Measurements from ENCODE around the gene VASH2. TPM values are rescaled to one million over a fixed set of nuclear protein-coding genes. Genes with fewer than 3 reads are reported as not detected.
"Not testable (repeated sequence)": the region's sequence is repeated elsewhere in the genome, so short reads cannot be mapped to it uniquely, and the experiment has no call there.

The VASH2 gene
- total and polyA plus RNA-seq, 2 donors (not counting 1 experiment from before 2014, with no cell fraction given) = 0.17 to 0.22 TPM

DNA sequence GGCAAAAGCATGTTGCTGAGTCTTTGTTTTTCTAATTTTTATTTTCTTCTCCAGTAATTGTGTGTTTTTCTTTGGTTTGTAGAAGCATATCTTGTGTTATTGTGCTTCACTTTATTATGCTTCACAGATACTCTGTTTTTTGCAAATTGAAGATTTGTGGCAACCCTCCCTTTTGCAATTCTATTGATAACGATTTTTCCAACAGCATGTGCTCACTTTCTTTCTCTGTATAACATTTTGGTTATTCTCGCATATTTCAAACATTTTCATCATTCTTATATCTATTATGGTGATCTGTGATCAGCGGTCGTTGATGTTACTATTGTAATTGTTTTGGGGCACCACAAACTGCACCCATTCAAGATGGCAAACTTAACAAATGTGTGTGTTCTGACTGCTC is 69.1 kb downstream of the VASH2 start:
- Histone ChIP-seq H3K36me3 (ENCODE audit: control insufficient read depth, insufficient read depth, low read length) (no peaks in the 10 kb centered on the region), H3K27me3 (ENCODE audit: control insufficient read depth, insufficient read depth, low read length) (no peaks in the 10 kb centered on the region), H2AFZ (ENCODE audit: low read length) (no peak overlapping the region), H3K4me2 (ENCODE audit: extremely low read depth, insufficient read depth, low read length) (no peak overlapping the region), H3K79me2 (ENCODE audit: control insufficient read depth, insufficient read depth, low read length) (peaks cover 7% of the 10 kb centered on the region), H3K4me3 (replicated peaks in 1 of 4; ENCODE audit: control extremely low read depth in 1 of 4, insufficient read depth in 1 of 4, low read depth in 3 of 4, low read length in 4 of 4) (no peak overlapping the region), H3K9me3 (ENCODE audit: control insufficient read depth, insufficient read depth, low read depth, low read length) (no peaks in the 10 kb centered on the region), H3K9ac (ENCODE audit: insufficient read depth, low read length) (no peak overlapping the region), H4K20me1 (ENCODE audit: control insufficient read depth, extremely low read depth, insufficient read depth, low read length) (no peaks in the 10 kb centered on the region), H3K27ac (ENCODE audit: insufficient read depth, low read length) (no peak overlapping the region), H3K4me1 (ENCODE audit: control insufficient read depth, extremely low read depth, insufficient read depth, low read length) (peaks cover 2% of the 10 kb centered on the region)
- no peak for DNase-seq (ENCODE audit: low read depth in 2 of 2)
- TF ChIP-seq EZH2 (IDR thresholded peaks at IDR 0.05; ENCODE audit: low read length, missing control alignments) = no peak
- TF ChIP-seq, protein P1, sequence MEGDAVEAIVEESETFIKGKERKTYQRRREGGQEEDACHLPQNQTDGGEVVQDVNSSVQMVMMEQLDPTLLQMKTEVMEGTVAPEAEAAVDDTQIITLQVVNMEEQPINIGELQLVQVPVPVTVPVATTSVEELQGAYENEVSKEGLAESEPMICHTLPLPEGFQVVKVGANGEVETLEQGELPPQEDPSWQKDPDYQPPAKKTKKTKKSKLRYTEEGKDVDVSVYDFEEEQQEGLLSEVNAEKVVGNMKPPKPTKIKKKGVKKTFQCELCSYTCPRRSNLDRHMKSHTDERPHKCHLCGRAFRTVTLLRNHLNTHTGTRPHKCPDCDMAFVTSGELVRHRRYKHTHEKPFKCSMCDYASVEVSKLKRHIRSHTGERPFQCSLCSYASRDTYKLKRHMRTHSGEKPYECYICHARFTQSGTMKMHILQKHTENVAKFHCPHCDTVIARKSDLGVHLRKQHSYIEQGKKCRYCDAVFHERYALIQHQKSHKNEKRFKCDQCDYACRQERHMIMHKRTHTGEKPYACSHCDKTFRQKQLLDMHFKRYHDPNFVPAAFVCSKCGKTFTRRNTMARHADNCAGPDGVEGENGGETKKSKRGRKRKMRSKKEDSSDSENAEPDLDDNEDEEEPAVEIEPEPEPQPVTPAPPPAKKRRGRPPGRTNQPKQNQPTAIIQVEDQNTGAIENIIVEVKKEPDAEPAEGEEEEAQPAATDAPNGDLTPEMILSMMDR (conservative IDR thresholded peaks at IDR 0.05 in 1 of 2, IDR thresholded peaks at IDR 0.05 in 1 of 2; ENCODE audit: low read depth in 1 of 2, low read length in 2 of 2) = no peak

DNA sequence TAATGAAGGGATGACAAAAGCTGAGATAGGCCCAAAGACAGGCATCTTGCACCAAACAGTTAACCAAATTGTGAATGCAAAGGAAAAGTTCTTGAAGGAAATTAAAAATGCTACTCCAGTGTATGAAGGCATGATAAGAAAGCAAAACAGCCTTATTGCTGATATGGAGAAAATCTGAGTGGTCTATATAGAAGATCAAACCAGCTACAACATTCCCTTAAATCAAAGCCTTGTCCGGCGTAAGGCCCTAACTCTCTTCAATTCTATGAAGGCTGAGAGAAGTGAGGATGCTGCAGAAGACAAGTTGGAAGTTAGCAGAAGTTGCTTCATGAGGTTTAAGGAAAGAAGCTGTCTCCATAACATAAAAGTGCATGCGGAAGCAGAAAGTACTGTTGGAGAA is 69.7 kb downstream of the VASH2 start:
- no peaks in the 10 kb centered on the region for H3K4me1 ChIP-seq (ENCODE audit: control insufficient read depth, extremely low read depth, insufficient read depth, low read length)
- no peak for TF ChIP-seq EZH2 (IDR thresholded peaks at IDR 0.05; ENCODE audit: low read length, missing control alignments)
- TF ChIP-seq, protein P1 (conservative IDR thresholded peaks at IDR 0.05 in 1 of 2, IDR thresholded peaks at IDR 0.05 in 1 of 2; ENCODE audit: low read depth in 1 of 2, low read length in 2 of 2) = no peak
- no peaks in the 10 kb centered on the region for H3K27me3 ChIP-seq (ENCODE audit: control insufficient read depth, insufficient read depth, low read length)
- no peak overlapping the region for H3K27ac ChIP-seq (ENCODE audit: insufficient read depth, low read length)
- H4K20me1 ChIP-seq (ENCODE audit: control insufficient read depth, extremely low read depth, insufficient read depth, low read length) = no peaks in the 10 kb centered on the region
- H3K4me2 ChIP-seq (ENCODE audit: extremely low read depth, insufficient read depth, low read length) = no peak overlapping the region
- DNase-seq (ENCODE audit: low read depth in 2 of 2) = no peak
- H2AFZ ChIP-seq (ENCODE audit: low read length) = no peak overlapping the region
- H3K4me3 ChIP-seq (replicated peaks in 1 of 4; ENCODE audit: control extremely low read depth in 1 of 4, insufficient read depth in 1 of 4, low read depth in 3 of 4, low read length in 4 of 4) = no peak overlapping the region
- no peaks in the 10 kb centered on the region for H3K9me3 ChIP-seq (ENCODE audit: control insufficient read depth, insufficient read depth, low read depth, low read length)
- peaks cover 2% of the 10 kb centered on the region for H3K79me2 ChIP-seq (ENCODE audit: control insufficient read depth, insufficient read depth, low read length)
- H3K9ac ChIP-seq (ENCODE audit: insufficient read depth, low read length) = no peak overlapping the region
- no peaks in the 10 kb centered on the region for H3K36me3 ChIP-seq (ENCODE audit: control insufficient read depth, insufficient read depth, low read length)

DNA sequence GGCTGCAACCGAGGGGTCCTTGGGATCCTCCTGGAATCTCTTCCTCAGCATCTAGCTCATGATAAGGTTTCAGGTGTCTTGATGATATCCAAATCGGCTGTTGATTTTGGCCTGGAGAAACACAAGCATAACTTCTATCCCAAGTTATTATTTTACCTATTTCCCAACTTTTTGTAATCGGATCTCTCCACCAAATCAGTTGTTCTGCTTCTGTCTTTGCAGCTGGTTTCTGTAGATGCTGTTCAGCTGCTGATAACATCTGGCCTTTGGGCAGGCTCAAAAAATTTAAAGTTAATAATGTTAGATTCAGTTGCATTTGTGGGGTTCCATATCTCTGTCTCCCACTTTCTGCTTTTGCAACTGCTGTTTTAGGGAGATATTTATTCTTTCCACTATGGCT is 76.7 kb downstream of the VASH2 start:
- H3K9me3 ChIP-seq (ENCODE audit: control insufficient read depth, insufficient read depth, low read depth, low read length); H3K27me3 ChIP-seq (ENCODE audit: control insufficient read depth, insufficient read depth, low read length); DNase-seq (ENCODE audit: low read depth in 2 of 2); H2AFZ ChIP-seq (ENCODE audit: low read length); H3K36me3 ChIP-seq (ENCODE audit: control insufficient read depth, insufficient read depth, low read length); H3K4me1 ChIP-seq (ENCODE audit: control insufficient read depth, extremely low read depth, insufficient read depth, low read length); H3K79me2 ChIP-seq (ENCODE audit: control insufficient read depth, insufficient read depth, low read length); H3K9ac ChIP-seq (ENCODE audit: insufficient read depth, low read length); H3K4me3 ChIP-seq (replicated peaks in 1 of 4; ENCODE audit: control extremely low read depth in 1 of 4, insufficient read depth in 1 of 4, low read depth in 3 of 4, low read length in 4 of 4); H3K4me2 ChIP-seq (ENCODE audit: extremely low read depth, insufficient read depth, low read length); H3K27ac ChIP-seq (ENCODE audit: insufficient read depth, low read length); H4K20me1 ChIP-seq (ENCODE audit: control insufficient read depth, extremely low read depth, insufficient read depth, low read length): not testable (repeated sequence)

Data from fibroblast of lung (primary cell).